Measurements from ENCODE around the gene FGF21.
"Not testable (repeated sequence)": the region's sequence is repeated elsewhere in the genome, so short reads cannot be mapped to it uniquely, and the experiment has no call there.

The FGF21 gene

GRCh38 chr19:48755084-48755641 lies at the start of gene FGF21:
Gene FGF21 (plus strand): TSS chr19:48755524. CDS start chr19:48756237, 713 bp downstream.
- no peak for DNase-seq

GRCh38 chr19:48708471-48708870 lies 46.9 kb upstream of the FGF21 start:
- DNase-seq = no peak

GRCh38 chr19:48711106-48711662 lies 44.1 kb upstream of the FGF21 start:
- no peak for DNase-seq

GRCh38 chr19:48713041-48713863 lies 42.1 kb upstream of the FGF21 start:
- no peak for DNase-seq

GRCh38 chr19:48713864-48714755 lies 41.2 kb upstream of the FGF21 start:
- DNase-seq = peak; percentile 94

- DNase-seq = no peak
Measured at GRCh38 chr19:48714759-48715675, 40.3 kb upstream of the FGF21 start.

- no peak for DNase-seq
Measured at GRCh38 chr19:48715681-48716171, 39.6 kb upstream of the FGF21 start.

- DNase-seq = no peak
Measured at GRCh38 chr19:48716562-48717291, 38.6 kb upstream of the FGF21 start.

- not testable (repeated sequence) for DNase-seq
Measured at GRCh38 chr19:48718106-48718505, 37.2 kb upstream of the FGF21 start.

GRCh38 chr19:48718711-48719231 lies 36.6 kb upstream of the FGF21 start:
- DNase-seq = no peak

GRCh38 chr19:48719263-48720171 lies 35.8 kb upstream of the FGF21 start, which contains the start of gene MAMSTR:
Gene MAMSTR (minus strand): TSS chr19:48719725. CDS start chr19:48719031, 694 bp downstream.
- no peak for DNase-seq

- no peak for DNase-seq
Measured at GRCh38 chr19:48720251-48720612, 35.1 kb upstream of the FGF21 start.

GRCh38 chr19:48720613-48721296 lies 34.6 kb upstream of the FGF21 start:
- DNase-seq = peak; percentile 89

- no peak for DNase-seq
Measured at GRCh38 chr19:48722196-48722708, 33.1 kb upstream of the FGF21 start.

GRCh38 chr19:48724796-48725753 lies 30.2 kb upstream of the FGF21 start:
- DNase-seq = no peak

- no peak for DNase-seq
Measured at GRCh38 chr19:48726556-48726955, 28.8 kb upstream of the FGF21 start.

GRCh38 chr19:48728911-48729664 lies 26.2 kb upstream of the FGF21 start:
- DNase-seq = no peak
